GM19463 (cell line): ENCODE data around the gene NUMB.

Experiments
- ATAC-seq: cut with Tn5 transposase; IDR thresholded peaks from one replicate; pipeline ENCODE4 v1.9.1; 2021; ENCODE audit warnings: mild to moderate bottlenecking, moderate library complexity; ENCODE audit not compliant: unreplicated experiment

Gene NUMB

GRCh38 chr14:73295198-73295796 lies 163.0 kb downstream of the NUMB start:
- ATAC-seq: no peak

DNA sequence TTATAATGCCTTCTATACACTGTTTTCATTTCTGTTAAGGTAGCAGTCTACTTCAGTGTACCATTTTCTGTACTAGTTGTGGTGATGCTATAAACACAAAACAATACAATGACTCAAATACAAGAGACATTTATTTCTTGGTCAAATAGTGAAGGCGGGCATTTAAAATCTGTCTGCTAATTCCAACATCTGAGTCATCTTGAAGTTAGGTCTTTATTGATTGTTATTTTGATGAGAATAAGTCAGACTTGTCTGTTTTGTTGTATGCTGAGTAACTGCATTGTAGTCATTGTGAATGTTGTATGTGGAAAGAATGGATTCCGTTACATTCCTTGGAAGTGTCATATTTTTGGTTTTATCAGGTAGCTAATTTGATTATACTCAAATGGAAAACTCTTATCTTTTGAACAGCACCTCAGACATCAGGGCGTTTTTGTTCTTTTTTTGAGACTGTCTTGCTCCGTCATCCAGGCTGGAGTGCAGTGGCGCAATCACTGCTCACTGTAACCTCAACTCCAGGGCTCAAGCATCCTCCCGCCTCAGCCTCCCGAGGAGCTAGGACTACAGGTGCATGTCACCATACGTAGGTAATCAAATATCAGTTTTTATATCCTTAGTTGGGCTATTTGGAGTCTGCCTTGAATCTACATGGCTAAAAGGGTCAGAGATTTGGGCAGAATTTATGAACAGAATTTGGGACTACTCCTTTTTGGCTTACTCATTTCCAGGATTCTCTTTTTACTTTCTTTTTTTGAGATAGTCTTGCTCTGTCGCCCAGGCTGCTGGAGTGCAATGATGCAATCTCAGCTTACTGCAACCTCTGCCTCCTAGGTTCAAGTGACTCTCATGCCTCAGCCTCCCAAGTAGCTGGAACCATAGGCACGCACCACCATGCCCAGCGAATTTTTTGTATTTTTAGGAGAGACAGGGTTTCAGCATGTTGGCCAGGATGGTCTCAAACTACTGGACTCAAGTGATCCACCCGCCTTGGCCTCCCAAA lies 164.3 kb downstream of the NUMB start:
- no peak for ATAC-seq

DNA sequence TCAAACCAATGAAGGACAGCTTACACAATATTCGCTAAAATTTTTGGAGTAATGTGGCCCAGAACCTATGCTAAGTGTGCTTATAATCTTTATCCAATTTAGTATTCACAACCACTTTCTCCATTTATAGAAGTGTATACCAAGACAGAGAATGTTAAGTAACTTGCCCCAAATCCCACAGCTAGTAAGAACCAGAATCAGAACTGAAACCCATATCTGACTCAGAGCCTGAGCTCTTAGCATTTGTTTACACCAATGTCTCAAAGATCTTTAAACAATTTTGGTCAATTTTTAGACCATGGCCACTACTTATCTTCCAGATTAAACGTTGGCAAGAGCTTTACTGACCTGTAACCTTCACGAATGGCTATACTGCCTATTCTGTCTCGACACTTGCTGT lies 168.1 kb downstream of the NUMB start:
- peak; percentile 73 for ATAC-seq

DNA sequence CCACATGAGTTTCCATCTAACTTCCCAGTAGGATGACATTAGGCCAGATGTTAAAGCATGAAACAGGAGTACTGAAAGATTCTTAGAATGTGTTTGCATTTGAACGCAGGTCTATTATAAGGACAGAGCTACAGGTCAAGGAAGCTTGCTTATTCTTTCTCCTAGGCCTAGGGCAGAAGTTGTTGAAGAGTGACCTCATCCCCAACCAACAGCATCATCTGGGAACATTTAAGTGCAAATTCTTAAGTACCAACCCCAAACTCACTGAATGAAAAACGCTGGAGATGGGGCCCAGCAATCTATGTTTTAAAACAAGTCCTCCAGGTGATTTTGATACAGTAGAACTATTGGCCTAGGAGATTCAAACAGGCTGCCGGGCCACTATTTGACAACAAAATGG lies 168.6 kb downstream of the NUMB start:
- no peak for ATAC-seq

DNA sequence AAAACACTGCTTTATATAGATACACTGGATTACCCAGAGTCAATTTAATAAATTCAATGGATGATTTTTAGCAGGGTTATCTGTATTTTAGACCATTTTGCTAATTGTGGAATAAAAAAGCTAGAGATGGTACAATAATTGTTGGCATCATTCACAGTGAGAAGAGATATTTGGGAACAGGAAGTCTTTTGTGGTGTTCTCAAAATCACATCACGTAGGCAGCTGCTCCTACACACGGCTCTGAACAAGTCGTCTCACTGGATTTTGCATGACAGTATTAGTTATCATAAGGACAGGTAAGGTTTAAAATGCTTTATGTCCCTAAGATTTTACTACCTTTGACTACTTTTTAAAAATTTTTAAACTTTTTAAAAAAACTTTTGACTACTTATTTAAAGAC lies 169.0 kb downstream of the NUMB start:
- no peak for ATAC-seq

DNA sequence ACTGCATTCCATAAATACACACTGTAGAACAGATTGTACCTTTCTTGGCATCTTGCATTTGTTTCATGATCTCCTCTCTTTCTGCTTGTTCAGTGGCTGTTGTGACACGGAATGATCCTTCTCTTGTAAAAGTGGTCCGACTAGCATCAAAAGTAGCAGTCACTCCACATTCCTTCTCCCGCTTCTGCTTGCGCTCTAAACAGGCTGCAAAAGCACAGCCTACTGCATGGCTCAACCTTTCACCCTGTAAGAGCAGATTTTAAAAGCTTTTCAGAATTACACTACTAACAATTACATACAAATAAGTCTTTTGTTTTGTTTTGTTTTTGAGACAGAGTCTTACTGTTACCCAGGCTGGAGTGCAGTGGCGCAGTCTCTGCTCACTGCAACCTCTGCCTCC lies 171.3 kb downstream of the NUMB start:
- ATAC-seq: no peak

- ATAC-seq: no peak
Measured at GRCh38 chr14:73286598-73286997, 171.7 kb downstream of the NUMB start.

- ATAC-seq: no peak
Measured at GRCh38 chr14:73285979-73286378, 172.4 kb downstream of the NUMB start.

DNA sequence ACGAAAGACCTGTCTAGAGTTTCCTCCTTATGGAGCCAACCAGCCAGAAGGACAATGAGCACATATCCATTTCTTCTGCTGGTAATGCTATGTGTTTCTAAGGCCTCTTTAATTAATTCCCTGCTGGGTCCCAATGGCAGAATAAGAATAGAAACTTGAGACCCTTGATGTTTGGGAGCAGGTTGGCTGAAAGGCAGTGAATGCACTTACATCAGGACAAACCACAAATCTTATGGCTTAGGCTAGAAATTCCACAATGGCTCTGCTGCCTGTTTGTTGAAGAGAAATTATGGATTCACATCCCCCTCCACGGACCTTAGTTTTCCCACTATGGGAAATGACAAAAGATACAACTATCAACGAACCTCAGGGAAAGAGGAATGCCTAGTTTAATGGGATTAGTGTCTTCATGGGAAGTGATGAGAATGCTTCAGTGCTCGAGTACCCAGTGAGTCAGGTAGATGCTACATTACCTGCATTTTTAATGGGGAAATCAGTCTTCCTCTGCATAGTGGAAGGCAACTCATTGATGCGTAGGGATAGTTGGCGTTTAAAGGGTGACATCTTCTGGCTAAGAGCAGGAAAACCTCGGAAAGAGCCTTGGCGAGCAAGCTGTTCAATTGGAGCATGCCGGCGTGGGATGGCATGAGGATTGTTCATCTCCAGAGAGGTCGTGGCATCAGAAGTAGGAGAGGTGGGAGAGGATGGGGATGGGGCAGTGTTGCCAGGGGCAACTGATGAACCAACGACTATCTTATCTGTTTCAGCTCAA lies 174.6 kb downstream of the NUMB start:
- ATAC-seq: no peak

DNA sequence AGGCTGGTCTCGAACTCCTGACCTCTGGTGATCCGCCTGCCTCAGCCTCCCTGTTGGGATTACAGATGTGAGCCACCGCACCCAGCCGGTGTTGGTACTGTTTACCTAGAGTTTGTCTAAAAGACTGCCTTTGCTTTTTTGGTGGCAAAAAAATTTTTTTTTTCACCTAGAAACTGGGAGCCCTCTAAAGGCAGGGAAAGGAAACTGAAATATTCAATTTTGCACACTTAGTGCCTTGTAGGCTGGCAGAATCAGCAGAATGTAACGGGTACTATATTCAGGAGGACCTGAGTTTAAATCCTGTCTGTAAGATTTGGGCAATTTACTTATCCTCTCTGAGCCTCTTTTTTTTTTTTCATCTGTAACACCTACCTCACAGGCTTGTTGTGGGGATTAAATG lies 177.4 kb downstream of the NUMB start:
- ATAC-seq: no peak

GRCh38 chr14:73277376-73277775 lies 181.0 kb downstream of the NUMB start:
- ATAC-seq: no peak

DNA sequence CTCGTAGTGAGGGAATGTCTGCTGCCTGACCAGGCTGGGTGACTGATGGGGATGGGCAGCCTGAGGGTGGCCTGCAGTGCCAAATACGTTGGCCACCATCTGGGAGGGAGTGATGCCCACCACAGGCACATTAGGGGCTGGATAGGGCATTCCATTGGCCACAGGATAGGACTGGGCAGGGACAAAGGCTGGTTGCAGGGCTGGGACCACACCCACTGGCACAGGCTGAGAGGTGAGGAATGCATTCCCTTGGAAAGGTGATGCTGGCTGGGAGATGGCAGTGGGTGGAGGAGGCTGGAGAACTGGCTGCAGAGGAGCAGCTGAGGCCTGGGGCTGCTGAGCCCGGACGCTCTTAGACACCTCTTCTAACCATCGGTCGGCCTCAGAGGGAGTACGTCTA lies 181.5 kb downstream of the NUMB start:
- ATAC-seq: no peak

GRCh38 chr14:73273799-73274198 lies 184.5 kb downstream of the NUMB start:
- no peak for ATAC-seq

DNA sequence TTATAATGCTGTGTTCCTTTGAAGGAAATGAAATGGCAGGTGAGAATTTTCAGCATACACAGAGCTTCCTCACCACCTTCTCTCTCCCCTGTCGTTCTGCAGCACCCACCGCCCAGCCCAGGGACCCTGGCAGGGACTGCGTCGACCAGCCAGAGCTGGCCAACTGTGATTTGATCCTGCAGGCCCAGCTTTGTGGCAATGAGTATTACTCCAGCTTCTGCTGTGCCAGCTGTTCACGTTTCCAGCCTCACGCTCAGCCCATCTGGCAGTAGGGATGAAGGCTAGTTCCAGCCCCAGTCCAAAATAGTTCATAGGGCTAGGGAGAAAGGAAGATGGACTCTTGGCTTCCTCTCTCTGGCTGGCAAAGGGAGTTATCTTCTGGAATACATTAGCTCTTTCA lies 186.0 kb downstream of the NUMB start:
- ATAC-seq: no peak

DNA sequence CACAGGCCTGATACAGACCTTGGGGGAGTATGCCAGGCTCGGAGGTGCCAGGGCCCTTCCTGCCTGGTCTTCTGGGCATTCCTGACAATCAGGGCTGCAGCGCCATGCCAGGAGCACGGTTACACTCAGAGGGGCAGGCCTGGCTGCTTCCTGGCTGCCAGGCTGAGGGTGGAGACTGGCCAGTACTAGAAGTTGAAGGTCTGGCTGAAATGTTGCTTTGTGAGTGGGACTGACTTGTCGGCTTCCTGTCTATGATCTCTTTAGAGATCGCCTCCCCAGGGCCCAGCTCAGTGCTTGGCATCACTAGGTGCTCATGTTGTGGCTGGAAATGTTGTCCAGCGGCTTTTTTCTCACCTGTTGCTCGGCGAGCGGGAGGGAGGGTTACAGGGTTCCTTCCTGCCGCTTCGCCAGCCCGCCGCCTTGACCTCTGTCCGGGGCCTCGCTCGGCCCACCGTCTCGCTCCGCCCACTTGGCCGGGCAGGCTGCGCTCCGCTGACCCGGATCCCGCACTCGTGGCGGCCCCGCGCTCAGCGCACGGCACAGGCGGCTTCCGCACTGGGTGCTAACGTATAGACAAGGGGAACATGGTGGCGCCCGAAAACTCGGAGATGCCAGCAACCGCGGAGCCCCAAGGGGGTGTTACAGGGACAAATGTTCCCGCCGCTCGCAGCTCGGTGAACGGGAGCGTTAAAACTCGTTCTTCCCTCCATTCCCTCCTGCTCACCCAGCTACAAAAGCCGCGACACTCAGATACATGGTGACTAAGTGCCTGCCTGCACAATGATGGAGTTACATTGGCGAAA lies 188.4 kb downstream of the NUMB start:
- peak; percentile 76 for ATAC-seq

DNA sequence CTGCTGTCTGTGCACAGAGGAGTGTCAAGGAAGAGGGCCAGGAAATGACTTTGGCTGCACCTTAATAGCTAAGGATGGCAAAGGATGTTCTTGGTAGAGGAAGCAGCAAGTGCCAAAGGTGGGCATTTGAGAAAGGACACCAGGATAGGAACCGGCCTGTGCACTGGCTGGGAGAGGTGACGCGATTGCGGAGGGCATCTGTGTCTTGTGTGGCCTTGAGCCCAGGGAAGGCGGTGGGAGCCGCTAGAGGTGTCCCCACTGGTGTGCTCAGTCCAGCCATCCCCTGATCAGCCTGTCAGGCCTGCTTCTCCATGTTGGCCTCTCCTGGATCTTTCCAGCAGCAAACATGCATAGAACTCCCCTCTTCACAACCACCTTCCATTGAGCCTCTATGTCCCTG lies 190.9 kb downstream of the NUMB start:
- no peak for ATAC-seq

GRCh38 chr14:73266317-73266716 lies 192.0 kb downstream of the NUMB start:
- no peak for ATAC-seq

DNA sequence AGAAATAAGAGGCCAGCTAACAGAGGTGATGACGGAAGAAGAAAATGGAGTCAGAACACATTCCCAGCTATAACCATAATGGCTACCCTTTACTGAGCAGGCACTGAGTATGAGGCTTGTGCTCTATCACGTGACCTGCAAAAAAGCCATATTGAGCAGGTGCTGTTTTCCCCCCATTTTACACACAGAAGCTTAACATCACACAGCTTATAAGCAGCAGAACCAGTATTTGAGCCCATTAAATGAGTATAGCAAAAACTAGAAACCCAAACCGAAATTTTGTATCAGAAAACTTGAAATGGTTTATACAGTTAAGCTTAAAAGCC lies 192.7 kb downstream of the NUMB start:
- no peak for ATAC-seq

DNA sequence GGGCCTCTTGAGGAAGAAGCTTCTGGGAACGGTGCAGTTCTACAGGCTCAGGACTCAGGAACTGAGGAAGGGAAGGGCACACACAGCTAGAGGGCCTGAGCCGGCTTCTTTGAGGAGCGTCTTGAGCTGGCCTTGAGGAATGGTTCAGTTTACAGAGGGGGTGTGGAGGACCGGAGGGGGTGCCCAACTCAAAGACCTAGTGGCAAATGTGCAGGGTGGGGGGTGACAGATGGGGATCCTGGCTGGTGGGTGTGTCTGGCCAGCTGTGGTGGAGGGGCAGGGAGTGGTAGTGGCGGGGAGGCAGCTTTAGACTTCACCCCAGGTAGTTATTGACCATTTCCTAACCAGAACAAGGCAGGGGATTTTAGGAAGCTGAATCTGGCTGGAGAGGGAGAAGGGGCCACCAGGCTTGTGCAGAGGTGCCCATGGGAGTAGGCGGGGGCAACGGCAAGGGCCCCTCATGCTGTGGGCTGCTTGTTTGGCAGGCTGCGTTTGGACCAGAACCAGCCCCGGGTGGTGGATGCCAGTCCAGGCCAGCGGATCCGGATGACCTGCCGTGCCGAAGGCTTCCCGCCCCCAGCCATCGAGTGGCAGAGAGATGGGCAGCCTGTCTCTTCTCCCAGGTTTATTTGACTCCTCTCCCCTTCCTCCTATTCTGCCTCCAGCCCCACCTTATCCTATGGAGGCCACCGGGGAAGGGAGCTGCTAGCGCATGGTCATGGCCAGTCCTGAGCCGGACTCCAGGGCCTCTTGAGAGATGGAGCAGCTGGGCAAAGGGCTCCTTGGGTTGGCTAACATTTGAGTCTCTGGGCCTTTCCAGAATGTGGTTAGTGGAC lies 193.2 kb downstream of the NUMB start:
- no peak for ATAC-seq
